ENCODE measurements around the gene DOK7.

DNA sequence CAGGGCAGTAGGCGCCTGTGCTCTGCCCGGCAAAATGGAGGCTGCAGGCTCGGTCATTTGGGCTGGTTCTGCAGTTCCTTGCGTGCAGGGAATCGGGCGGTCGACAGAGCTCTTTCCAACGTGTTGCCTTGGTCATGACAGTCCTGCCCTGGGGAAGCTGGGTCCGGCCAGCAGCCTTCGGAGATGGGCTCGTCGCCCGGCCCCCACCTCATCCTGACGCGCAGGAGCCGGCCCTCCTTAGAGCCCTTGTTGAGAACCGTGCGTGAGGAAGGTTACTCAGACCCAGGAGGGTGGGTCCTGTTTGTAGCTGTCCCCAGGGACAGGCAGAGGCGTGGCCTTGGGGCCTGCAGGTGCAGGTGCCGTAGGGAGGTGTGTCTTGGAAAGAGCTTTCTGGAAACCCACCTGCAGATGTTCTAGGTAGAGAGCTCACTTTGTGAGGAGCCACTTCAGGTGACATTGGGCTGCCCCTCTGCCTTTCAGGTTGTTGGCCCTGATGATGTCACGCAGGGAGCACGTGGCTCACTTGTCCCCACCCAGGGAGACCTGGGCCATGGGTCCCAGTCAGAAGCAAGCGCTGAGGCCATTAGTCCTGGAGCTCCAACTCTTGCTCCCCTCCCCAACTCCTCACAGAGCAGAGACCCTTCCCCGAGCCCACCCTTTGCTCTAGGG, 36.5 kb upstream of the DOK7 start:
- TF ChIP-seq, protein P1, sequence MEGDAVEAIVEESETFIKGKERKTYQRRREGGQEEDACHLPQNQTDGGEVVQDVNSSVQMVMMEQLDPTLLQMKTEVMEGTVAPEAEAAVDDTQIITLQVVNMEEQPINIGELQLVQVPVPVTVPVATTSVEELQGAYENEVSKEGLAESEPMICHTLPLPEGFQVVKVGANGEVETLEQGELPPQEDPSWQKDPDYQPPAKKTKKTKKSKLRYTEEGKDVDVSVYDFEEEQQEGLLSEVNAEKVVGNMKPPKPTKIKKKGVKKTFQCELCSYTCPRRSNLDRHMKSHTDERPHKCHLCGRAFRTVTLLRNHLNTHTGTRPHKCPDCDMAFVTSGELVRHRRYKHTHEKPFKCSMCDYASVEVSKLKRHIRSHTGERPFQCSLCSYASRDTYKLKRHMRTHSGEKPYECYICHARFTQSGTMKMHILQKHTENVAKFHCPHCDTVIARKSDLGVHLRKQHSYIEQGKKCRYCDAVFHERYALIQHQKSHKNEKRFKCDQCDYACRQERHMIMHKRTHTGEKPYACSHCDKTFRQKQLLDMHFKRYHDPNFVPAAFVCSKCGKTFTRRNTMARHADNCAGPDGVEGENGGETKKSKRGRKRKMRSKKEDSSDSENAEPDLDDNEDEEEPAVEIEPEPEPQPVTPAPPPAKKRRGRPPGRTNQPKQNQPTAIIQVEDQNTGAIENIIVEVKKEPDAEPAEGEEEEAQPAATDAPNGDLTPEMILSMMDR (IDR thresholded peaks at IDR 0.05), result no peak
- TF ChIP-seq ZFX (IDR thresholded peaks at IDR 0.05; ENCODE audit: borderline replicate concordance), result no peak

Data from 22Rv1 (cell line).